GM18868 (cell line): ENCODE measurements around the gene MACO1.
"Not testable (repeated sequence)": the region's sequence is repeated elsewhere in the genome, so short reads cannot be mapped to it uniquely, and the experiment has no call there.

Experiments used
- ATAC-seq: cut with Tn5 transposase; IDR thresholded peaks from one replicate; pipeline ENCODE4 v1.9.1; 2021; ENCODE audit warnings: mild to moderate bottlenecking, moderate library complexity; ENCODE audit not compliant: unreplicated experiment

MACO1 gene

GRCh38 chr1:25484533-25484932, 53.8 kb downstream of the MACO1 start:
- no peak for ATAC-seq

GRCh38 chr1:25485536-25486411, 55.1 kb downstream of the MACO1 start:
- no peak for ATAC-seq

GRCh38 chr1:25486602-25487001, 55.9 kb downstream of the MACO1 start:
- no peak for ATAC-seq

- ATAC-seq = no peak
These were observed 56.9 kb downstream of the MACO1 start for GRCh38 chr1:25487628-25488027.

- ATAC-seq = no peak
These were observed 61.6 kb downstream of the MACO1 start for GRCh38 chr1:25492323-25492722.

GRCh38 chr1:25494952-25495351, 64.3 kb downstream of the MACO1 start:
- ATAC-seq = no peak

- ATAC-seq = no peak
These were observed 70.0 kb downstream of the MACO1 start for GRCh38 chr1:25500694-25501093.

GRCh38 chr1:25501235-25502058, 70.8 kb downstream of the MACO1 start:
- no peak for ATAC-seq

- no peak for ATAC-seq
These were observed 72.3 kb downstream of the MACO1 start for GRCh38 chr1:25502957-25503356.

- ATAC-seq = no peak
These were observed 73.1 kb downstream of the MACO1 start for GRCh38 chr1:25503551-25504426.

GRCh38 chr1:25504706-25505595, 74.3 kb downstream of the MACO1 start:
- no peak for ATAC-seq

- ATAC-seq = no peak
These were observed 75.1 kb downstream of the MACO1 start for GRCh38 chr1:25505656-25506385.

GRCh38 chr1:25506566-25507463, 76.1 kb downstream of the MACO1 start:
- not testable (repeated sequence) for ATAC-seq

GRCh38 chr1:25513666-25514065, 83.0 kb downstream of the MACO1 start:
- ATAC-seq = no peak

- ATAC-seq = no peak
These were observed 84.3 kb downstream of the MACO1 start for GRCh38 chr1:25515033-25515432.

GRCh38 chr1:25516686-25517085, 86.0 kb downstream of the MACO1 start:
- ATAC-seq = no peak

- no peak for ATAC-seq
These were observed 87.0 kb downstream of the MACO1 start for GRCh38 chr1:25517476-25518394.
